ENCODE measurements around the gene SARDH. TPM values are rescaled to one million over a fixed set of nuclear protein-coding genes. Genes with fewer than 3 reads are reported as not detected.

SARDH gene
- total RNA-seq, 1 experiment from 2014 or later, result 5.3 TPM

DNA sequence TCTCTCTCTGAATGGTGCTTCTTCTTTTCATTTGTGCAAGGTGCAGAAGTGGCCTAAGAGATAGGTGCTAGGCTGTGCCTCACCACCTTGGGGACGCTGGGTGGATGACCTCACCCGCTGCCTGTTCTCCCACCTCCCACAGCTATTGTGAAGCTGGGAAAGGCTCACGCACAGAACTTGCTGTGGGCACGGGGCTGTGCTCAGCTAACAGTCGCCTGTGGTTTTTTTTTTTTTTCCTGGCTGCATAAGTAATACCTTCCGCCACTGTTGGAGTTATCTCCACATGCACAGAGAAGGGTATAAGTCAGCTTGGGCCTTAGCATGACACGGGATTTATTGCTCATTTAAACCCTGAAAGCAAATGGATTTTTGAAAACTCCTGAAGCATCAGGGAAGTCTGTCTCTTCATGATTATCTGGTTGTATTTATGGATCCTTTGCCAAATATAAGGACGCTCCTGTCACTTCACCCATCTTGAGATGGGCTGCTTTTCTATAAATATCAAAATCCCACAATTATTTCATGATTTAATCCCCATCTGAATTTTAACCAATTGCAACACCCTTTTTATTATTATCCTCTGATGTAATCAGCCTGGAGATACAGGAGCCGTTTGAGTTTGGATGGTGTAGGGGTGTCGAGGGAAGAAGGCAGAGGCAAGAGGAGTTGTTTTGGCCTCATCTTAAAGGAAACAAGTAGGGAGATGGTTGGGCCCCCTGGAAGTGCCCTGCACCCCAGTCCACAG, 93.0 kb downstream of the SARDH start:
- H4K5ac ChIP-seq (ENCODE audit: insufficient read length, low read depth, low read length), result no peak overlapping the region
- no peak overlapping the region for H2BK15ac ChIP-seq (ENCODE audit: low read depth, low read length)
- H2BK12ac ChIP-seq (ENCODE audit: insufficient read length, low read depth, low read length), result no peak overlapping the region
- H3K9ac ChIP-seq (ENCODE audit: extremely low read depth, insufficient read length, low read length), result no peak overlapping the region
- no peaks in the 10 kb centered on the region for H3K4me1 ChIP-seq (ENCODE audit: insufficient read depth, low read length)
- no CpG with 5 or more reads among the region's 10 CpGs for WGBS (ENCODE audit: extremely low coverage, insufficient read length, low lambda C conversion rate)
- no peak overlapping the region for H2BK120ac ChIP-seq (ENCODE audit: low read depth, low read length, poor library complexity, severe bottlenecking)
- H3K23ac ChIP-seq (ENCODE audit: insufficient read length, low read depth, low read length), result no peak overlapping the region
- Mint-ChIP-seq H3K27me3 (ENCODE audit: low read depth) (peaks cover 14% of the 10 kb centered on the region), H3K9me3 (no peaks in the 10 kb centered on the region), H3K4me1 (peaks cover 7 to 16% of the 10 kb centered on the region in 2 experiments; a peak in 3 of 4 replicates), H3K27ac (no peak overlapping the region), H3K36me3 (ENCODE audit: insufficient read depth in 1 of 3, low read depth in 3 of 3) (no peaks in the 10 kb centered on the region), H3K4me3 (no peak overlapping the region)
- H3K27ac ChIP-seq (ENCODE audit: insufficient read length, low read depth, low read length), result no peak overlapping the region
- no peak overlapping the region for H3K18ac ChIP-seq (ENCODE audit: insufficient read length, low read depth, low read length)
- no peaks in the 10 kb centered on the region for H3K9me3 ChIP-seq (ENCODE audit: control insufficient read depth, low read depth, low read length)
- TF ChIP-seq CTCF (conservative IDR thresholded peaks at IDR 0.05), result no peak
- no peak overlapping the region for H4K91ac ChIP-seq (ENCODE audit: insufficient read length, low read depth, low read length)
- no peak for DNase-seq
- no peak overlapping the region for H4K8ac ChIP-seq (replicated peaks; ENCODE audit: insufficient read length, low read depth, low read length)
- H2AK5ac ChIP-seq (ENCODE audit: insufficient read length, low read length), result no peak overlapping the region
- no peaks in the 10 kb centered on the region for H3K27me3 ChIP-seq (ENCODE audit: insufficient read depth, low read length)
- H3T11ph ChIP-seq (ENCODE audit: low read length), result no peak overlapping the region
- no peak overlapping the region for H3K56ac ChIP-seq (ENCODE audit: insufficient read length, low read depth, low read length)
- no peak overlapping the region for H3K4me2 ChIP-seq (ENCODE audit: insufficient read depth, insufficient read length, low read length)
- no peaks in the 10 kb centered on the region for H4K20me1 ChIP-seq (ENCODE audit: control insufficient read depth, insufficient read depth, insufficient read length)
- H2AFZ ChIP-seq (ENCODE audit: low read length), result no peak overlapping the region
- no peak overlapping the region for H2BK20ac ChIP-seq (ENCODE audit: low read depth, low read length, poor library complexity, severe bottlenecking)
- H3K79me1 ChIP-seq (ENCODE audit: insufficient read depth, low read depth, low read length, poor library complexity, severe bottlenecking), result no peaks in the 10 kb centered on the region
- H3K23me2 ChIP-seq (ENCODE audit: insufficient read length, low read depth, low read length, poor library complexity, severe bottlenecking), result no peaks in the 10 kb centered on the region
- H2BK5ac ChIP-seq (ENCODE audit: insufficient read length, low read length), result no peak overlapping the region
- no peak overlapping the region; the same call in 1 of the 2 replicates for H3K14ac ChIP-seq (ENCODE audit: insufficient read depth, low read length)
- no peaks in the 10 kb centered on the region for H3K79me2 ChIP-seq (ENCODE audit: insufficient read depth, low read length)
- no peak overlapping the region for H3K4ac ChIP-seq (ENCODE audit: low read depth, low read length)

Measured in H9 (cell line).